ENCODE data around the gene BCDIN3D. TPM values are rescaled to one million over a fixed set of nuclear protein-coding genes. Genes with fewer than 3 reads are reported as not detected.
"Not testable (repeated sequence)": the region's sequence is repeated elsewhere in the genome, so short reads cannot be mapped to it uniquely, and the experiment has no call there.

The BCDIN3D gene
- total RNA-seq, 1 donor from 2014 or later, result 5.4 TPM

GRCh38 chr12:49885118-49885517, 42.2 kb upstream of the BCDIN3D start:
- Histone ChIP-seq H3K27me3 (ENCODE audit: control insufficient read depth, insufficient read depth, low read length) (peaks cover 36% of the 10 kb centered on the region), H3K36me3 (ENCODE audit: control insufficient read depth, insufficient read depth, low read length) (no peaks in the 10 kb centered on the region), H3K4me3 (ENCODE audit: low read depth, low read length) (no peak overlapping the region)
- DNase-seq (ENCODE audit: low read depth), result no peak
- no peak for TF ChIP-seq CTCF (IDR thresholded peaks at IDR 0.05; ENCODE audit: insufficient read depth, low read length, poor library complexity, severe bottlenecking)

DNA sequence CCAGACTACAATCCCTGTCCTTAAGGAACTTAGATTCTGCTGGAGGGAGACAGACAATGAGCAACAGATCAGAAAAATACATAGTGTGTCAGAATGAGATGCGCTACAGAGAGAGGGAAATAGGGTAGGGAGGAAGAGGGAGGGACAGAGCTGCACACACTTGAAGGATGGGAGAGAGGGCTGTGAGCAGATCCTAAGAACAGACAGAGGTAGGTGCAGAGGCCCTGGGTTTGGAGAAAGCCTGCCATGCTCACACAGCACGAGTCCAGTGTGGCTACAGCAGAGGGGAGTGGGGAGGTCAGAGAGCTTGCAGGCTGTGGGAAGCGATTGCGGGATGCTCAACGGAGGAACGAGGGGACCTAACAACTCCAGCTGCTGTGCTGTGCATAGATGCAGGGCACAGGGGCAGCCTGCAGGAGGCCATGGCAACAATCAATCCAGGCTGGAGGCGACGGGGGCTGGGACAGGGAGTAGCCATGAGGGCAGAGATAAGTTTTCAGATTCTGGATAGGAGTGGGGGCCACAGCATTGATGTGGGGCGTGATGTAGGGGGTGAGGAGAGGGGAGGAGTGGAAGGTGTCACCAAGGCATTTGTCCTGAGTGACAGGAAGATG, 40.1 kb upstream of the BCDIN3D start:
- no peak for DNase-seq (ENCODE audit: low read depth)
- no peak for TF ChIP-seq CTCF (IDR thresholded peaks at IDR 0.05; ENCODE audit: insufficient read depth, low read length, poor library complexity, severe bottlenecking)
- Histone ChIP-seq H3K4me3 (ENCODE audit: low read depth, low read length) (no peak overlapping the region), H3K27me3 (ENCODE audit: control insufficient read depth, insufficient read depth, low read length) (peaks cover 27% of the 10 kb centered on the region), H3K36me3 (ENCODE audit: control insufficient read depth, insufficient read depth, low read length) (no peaks in the 10 kb centered on the region)

DNA sequence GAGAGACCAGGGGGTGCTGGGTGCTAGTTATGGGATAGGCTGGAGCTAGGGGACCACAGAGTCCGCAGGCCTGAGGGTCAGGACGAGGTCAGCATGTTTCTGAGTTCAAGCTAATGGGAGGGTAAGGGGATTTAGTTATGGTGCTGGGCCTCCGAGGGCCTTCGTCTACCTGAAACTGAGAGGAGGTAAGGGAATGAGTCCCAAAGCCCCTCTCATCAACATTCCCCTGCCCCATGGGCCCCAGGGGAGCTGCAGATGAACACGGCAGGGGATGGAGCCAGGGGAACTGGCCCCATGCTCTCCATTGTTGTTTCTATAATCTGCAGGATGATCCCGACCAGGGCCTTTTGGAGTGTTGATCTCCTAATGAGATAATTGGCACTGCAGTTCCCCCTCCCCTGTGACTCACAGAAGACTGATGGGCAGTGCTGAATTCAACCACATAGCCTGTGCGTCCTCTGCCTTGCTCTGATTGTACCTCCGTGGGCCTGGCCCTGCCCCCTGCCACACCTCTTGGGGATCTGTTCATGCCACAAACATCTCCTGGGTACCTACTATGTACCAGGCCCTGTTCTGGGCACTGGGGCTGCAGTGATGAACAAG, 39.4 kb upstream of the BCDIN3D start:
- DNase-seq (ENCODE audit: low read depth), result no peak
- no peak for TF ChIP-seq CTCF (IDR thresholded peaks at IDR 0.05; ENCODE audit: insufficient read depth, low read length, poor library complexity, severe bottlenecking)
- H3K27me3 ChIP-seq (ENCODE audit: control insufficient read depth, insufficient read depth, low read length), result peaks cover 20% of the 10 kb centered on the region

DNA sequence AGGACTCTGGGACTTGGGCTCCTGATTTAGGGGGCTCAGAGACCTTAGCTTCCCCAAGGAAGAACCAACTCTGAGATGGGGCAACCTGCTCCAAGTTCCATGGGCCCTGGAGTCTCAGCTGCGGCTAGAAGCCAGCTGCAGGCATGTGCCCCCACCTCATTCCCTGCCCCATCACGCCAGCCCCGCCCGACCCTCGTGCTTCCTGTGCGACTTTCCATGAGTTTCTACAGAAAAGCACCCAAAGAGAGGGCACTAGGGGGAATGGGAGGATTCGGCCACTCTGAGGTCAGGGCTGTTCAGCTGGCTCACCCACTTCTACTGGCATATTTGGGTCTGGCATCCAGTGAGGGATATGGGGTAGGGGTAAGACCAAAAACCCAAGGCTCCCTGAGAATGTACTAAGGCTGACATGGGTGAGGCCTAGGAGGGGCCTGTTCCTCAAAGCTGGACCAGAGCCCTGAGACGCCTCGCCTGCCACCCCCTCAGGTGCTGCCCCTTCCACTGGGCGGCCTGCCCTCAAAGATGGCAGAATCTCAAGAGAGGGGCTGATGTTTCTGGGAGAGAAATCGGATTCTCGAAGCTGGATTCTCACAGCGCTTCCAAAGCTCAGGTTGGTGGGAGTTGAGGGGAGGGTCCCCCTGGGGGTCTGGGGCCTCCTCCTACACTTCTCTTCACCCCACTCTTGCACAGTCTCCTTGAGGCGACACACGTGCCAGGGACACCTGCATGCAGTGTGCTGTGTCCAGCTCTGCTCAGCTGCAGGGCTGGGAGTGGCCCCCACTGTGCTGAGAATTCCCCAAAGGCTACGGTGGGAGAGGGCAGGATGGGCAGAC, 38.7 kb upstream of the BCDIN3D start:
- Histone ChIP-seq H3K36me3 (ENCODE audit: control insufficient read depth, insufficient read depth, low read length) (no peaks in the 10 kb centered on the region), H3K4me3 (ENCODE audit: low read depth, low read length) (no peak overlapping the region), H3K27me3 (ENCODE audit: control insufficient read depth, insufficient read depth, low read length) (peaks cover 18% of the 10 kb centered on the region)
- DNase-seq (ENCODE audit: low read depth), result no peak
- TF ChIP-seq CTCF (IDR thresholded peaks at IDR 0.05; ENCODE audit: insufficient read depth, low read length, poor library complexity, severe bottlenecking), result no peak

More for the DNA sequence above, 39.4 kb upstream of the BCDIN3D start:
- H3K4me3 ChIP-seq (ENCODE audit: low read depth, low read length), result no peak overlapping the region
- no peaks in the 10 kb centered on the region for H3K36me3 ChIP-seq (ENCODE audit: control insufficient read depth, insufficient read depth, low read length)

GRCh38 chr12:49880756-49881414, 38.0 kb upstream of the BCDIN3D start:
- Histone ChIP-seq H3K4me3 (ENCODE audit: low read depth, low read length) (no peak overlapping the region), H3K36me3 (ENCODE audit: control insufficient read depth, insufficient read depth, low read length) (no peaks in the 10 kb centered on the region), H3K27me3 (ENCODE audit: control insufficient read depth, insufficient read depth, low read length) (peaks cover 14% of the 10 kb centered on the region)
- no peak for TF ChIP-seq CTCF (IDR thresholded peaks at IDR 0.05; ENCODE audit: insufficient read depth, low read length, poor library complexity, severe bottlenecking)
- DNase-seq (ENCODE audit: low read depth), result no peak

DNA sequence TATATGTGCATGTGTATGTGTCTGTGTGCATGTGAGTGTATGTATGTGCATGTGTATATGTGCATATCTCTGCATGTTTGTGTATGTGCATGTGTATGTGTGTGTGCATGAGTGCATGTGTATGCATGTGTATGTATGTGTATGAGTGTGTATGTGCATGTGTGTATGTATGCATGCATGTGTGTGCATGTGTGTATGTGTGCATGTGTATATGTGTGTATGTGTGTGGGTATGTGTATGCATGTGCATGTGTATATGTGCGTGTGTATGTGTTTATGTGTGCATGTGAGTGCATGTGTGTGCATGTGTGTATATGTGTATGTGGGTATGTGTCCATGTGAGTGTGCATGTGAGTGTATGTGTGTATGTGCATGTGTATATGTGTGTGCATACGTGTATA, 36.2 kb upstream of the BCDIN3D start:
- DNase-seq (ENCODE audit: low read depth); H3K4me3 ChIP-seq (ENCODE audit: low read depth, low read length); H3K27me3 ChIP-seq (ENCODE audit: control insufficient read depth, insufficient read depth, low read length); H3K36me3 ChIP-seq (ENCODE audit: control insufficient read depth, insufficient read depth, low read length): not testable (repeated sequence)
